SK-N-MC (cell line): ENCODE results near the gene TSEN2.
"Not testable (repeated sequence)": the region's sequence is repeated elsewhere in the genome, so short reads cannot be mapped to it uniquely, and the experiment has no call there.

Experiments used
- DNase-seq: peaks from one replicate; pipeline ENCODE4 v3.0.0-alpha.2; 2011; ENCODE audit warnings: low read depth, low spot score
- H3K27ac ChIP-seq: fragments of 200-600 bp; sonication (generic); 2 replicates; pipeline ENCODE4 v1.5.1; 2016; ENCODE audit warnings: mixed run types
- H3K36me3 ChIP-seq: fragments of 200-600 bp; sonication (generic); 2 replicates; pipeline ENCODE4 v1.6.1; 2017; ENCODE audit warnings: antibody characterized with exemption, low read length, mixed read lengths; ENCODE audit not compliant: insufficient read depth
- H3K4me3 ChIP-seq: fragments of 200-600 bp; sonication (generic); 2 replicates; pipeline ENCODE4 v1.5.1; 2016
- H3K9ac ChIP-seq: fragments of 200-600 bp; sonication (generic); 2 replicates; pipeline ENCODE4 v1.8.0; 2017; ENCODE audit warnings: mixed run types, mixed read lengths; ENCODE audit not compliant: insufficient read length
- H3K9me3 ChIP-seq: fragments of 200-600 bp; sonication (generic); 2 replicates; pipeline ENCODE4 v1.6.1; 2017; ENCODE audit warnings: low read depth, mild to moderate bottlenecking, antibody characterized with exemption, low read length, moderate library complexity, mixed read lengths
- EZH2 ChIP-seq: fragments of 200-600 bp; sonication (generic); IDR thresholded peaks from one replicate; pipeline ENCODE4 v1.6.1; 2017; ENCODE audit warnings: antibody characterized with exemption
- FOXP2 ChIP-seq: optimal IDR thresholded peaks from 2 replicates; pipeline ENCODE3; 2011; ENCODE audit warnings: mild to moderate bottlenecking, moderate library complexity; ENCODE audit not compliant: insufficient read depth; ENCODE audit errors: extremely low read length, control extremely low read depth
- POLR2AphosphoS5 ChIP-seq: IDR thresholded peaks from 2 replicates; pipeline ENCODE4 v1.6.1; 2012; ENCODE audit warnings: mild to moderate bottlenecking, low read depth, low read length, borderline replicate concordance

TSEN2 gene

DNA sequence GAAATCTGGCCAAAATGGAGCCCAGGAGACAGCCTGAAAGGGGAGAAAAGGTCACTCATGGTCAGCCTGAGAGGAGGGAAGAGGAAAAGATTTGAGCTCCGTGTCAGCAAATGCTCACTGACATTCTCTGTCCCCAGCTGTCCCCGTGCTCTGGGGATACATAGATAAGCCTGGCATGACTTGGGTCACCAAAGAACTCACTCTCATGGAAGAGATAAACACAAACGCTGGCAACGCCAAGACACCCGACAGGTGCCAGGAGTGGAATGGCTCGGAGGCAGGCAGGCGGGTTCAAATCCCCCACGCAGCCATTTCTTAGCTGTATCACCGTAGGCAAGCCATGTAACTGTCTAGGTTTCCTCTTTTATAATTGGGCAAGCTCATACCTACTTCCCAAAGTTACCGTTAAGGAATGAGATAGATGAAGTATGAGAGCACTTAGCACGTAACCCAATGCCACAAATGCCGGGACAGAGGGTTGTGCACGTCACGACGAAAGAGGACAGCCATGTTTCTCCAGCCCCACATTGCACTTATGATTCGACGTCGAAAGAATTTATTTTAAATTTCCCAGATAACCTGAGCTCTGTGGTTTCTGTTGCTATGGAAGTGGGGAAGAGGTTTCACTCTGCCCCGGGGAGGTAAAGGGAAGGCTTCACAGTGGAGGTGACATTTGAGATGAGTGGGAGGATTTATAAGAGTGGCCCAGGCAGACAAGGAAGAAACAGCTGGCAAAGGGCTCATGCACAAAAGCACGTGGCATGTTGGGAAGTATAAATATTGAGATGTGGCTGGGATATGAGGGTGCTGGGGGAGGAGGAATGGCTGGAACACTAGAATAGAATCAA, 41.4 kb upstream of the TSEN2 start:
- DNase-seq: no peak
- no peak overlapping the region for H3K27ac ChIP-seq

DNA sequence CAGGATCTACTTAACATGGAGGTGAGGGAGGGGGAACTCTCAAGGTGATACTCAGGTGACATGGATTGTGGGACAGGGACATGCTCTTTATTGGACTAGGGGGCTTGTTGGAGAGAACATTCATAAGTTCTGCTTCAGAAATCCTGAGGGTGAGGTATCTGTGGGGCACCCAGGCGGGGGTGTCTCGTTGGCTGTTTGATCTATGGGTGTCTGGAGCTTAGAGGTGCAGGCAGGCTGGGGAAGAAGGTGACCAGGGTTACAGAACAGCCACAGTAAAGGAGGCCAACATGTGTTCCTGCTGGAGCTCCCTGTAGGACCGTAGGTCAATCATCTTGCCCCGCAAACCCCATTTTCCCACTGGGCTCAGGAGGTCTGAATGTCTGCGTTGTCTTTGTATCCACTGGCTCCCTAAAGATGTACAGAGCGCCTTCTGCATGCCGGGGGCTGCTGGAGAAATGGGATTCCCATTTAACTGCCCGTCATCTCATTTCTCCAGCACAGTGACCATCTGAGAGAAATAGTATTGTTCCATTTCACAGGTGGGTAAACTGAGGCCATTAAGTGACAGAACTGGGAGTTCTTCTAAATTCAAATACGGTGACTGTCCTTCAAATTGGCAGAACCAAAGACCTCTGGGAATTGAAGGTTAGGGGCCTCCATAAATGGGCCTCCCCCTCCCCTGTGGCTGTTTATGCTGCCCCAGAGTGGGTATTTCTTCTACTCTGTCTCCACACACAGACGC, 40.3 kb upstream of the TSEN2 start:
- Histone ChIP-seq H3K27ac (no peak overlapping the region), H3K9ac (no peak overlapping the region), H3K36me3 (no peaks in the 10 kb centered on the region), H3K4me3 (no peak overlapping the region), H3K9me3 (no peaks in the 10 kb centered on the region)
- TF ChIP-seq EZH2 (no peak), POLR2AphosphoS5 (no peak), FOXP2 (no peak)
- DNase-seq: no peak

More for the DNA sequence above, 41.4 kb upstream of the TSEN2 start:
- Histone ChIP-seq H3K9ac (no peak overlapping the region), H3K36me3 (no peaks in the 10 kb centered on the region), H3K9me3 (no peaks in the 10 kb centered on the region), H3K4me3 (no peak overlapping the region)
- TF ChIP-seq POLR2AphosphoS5: no peak
- no peak for TF ChIP-seq FOXP2
- no peak for TF ChIP-seq EZH2

- Histone ChIP-seq H3K9me3 (no peaks in the 10 kb centered on the region), H3K27ac (no peak overlapping the region), H3K9ac (no peak overlapping the region), H3K36me3 (no peaks in the 10 kb centered on the region), H3K4me3 (no peak overlapping the region)
- TF ChIP-seq FOXP2: no peak
- TF ChIP-seq POLR2AphosphoS5: no peak
- TF ChIP-seq EZH2: no peak
- DNase-seq: no peak
Observed at GRCh38 chr3:12444582-12445471, 39.5 kb upstream of the TSEN2 start.

DNA sequence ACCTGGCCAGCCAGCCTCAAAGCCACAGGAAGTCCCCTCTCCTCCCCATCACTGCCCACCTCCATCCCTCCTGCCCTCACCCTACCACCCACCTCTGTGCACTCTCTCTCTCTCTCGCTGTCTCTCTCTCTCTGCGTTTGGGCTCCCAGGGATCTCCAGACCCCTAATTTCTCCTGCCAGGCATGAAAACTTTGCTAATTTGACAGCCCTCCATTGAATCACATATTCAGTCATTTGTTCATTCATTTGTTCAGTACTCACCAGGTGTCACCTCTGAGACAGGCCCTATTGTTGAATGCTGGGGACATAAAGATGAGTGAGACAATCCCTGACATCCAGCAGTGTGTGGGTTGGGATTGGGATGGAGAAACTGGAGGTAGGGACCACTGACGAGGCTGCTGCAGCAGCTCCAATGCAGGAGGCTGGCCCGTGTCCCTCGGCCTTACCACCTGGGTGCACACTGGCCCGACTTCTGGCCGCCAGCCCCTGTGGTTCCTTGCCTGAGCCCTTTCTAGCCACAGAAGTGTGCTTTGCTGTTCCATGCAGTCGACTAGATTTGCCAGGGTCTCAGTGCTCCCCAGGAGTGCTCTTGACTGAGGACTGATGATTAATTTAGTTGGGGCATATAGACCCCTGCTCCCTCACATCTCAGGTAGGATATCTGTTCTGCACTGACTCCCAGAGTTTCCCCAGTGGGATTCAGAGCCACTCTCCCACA, 38.6 kb upstream of the TSEN2 start:
- no peak overlapping the region for H3K4me3 ChIP-seq
- no peaks in the 10 kb centered on the region for H3K9me3 ChIP-seq
- H3K27ac ChIP-seq: no peak overlapping the region
- no peak for DNase-seq
- TF ChIP-seq EZH2 (no peak), POLR2AphosphoS5 (no peak), FOXP2 (no peak)
- H3K36me3 ChIP-seq: no peaks in the 10 kb centered on the region
- no peak overlapping the region for H3K9ac ChIP-seq

DNA sequence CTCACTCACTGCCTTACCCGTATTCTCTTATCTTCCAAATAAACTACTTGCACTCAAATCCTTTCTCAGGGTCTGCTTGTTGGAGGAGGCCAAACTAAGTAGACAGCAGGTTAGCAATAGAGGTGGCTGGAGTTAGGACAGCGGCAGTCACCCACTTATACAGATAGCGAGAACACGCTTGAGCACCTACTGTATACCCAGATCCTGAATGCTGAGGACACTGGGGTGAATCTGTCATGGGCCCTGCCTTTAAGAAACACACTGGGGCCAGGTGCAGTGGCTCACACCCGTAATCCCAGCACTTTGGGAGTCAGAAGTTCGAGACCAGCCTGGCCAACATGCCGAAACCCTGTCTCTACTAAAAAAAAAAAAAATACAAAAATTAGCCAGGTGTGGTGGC, 38.0 kb upstream of the TSEN2 start:
- no peaks in the 10 kb centered on the region for H3K9me3 ChIP-seq
- TF ChIP-seq EZH2 (no peak), FOXP2 (no peak), POLR2AphosphoS5 (no peak)
- H3K36me3 ChIP-seq: no peaks in the 10 kb centered on the region
- H3K27ac ChIP-seq: no peak overlapping the region
- no peak for DNase-seq
- H3K9ac ChIP-seq: no peak overlapping the region
- H3K4me3 ChIP-seq: no peak overlapping the region

DNA sequence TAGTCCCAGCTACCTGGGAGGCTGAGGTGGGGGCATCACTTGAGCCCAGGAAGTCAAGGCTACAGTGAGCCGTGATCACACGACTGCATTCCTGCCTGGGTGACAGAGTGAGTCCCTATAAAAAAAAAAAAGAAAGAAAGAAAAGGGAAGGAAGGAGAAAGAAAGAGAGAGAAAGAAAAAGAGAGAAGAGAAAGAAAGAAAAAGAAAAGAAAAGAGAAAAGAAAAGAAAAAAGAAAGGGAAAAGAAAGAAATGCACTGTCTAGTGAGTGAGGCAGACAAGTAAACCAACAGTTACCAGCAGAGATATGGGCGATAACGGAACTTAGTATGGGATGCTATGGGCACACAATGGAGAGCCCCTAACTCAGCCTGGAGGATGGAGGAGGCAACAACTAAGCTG, 37.2 kb upstream of the TSEN2 start:
- DNase-seq: no peak
- no peaks in the 10 kb centered on the region for H3K36me3 ChIP-seq
- no peaks in the 10 kb centered on the region for H3K9me3 ChIP-seq
- H3K4me3 ChIP-seq: no peak overlapping the region
- no peak for TF ChIP-seq EZH2
- TF ChIP-seq POLR2AphosphoS5: no peak
- TF ChIP-seq FOXP2: no peak
- no peak overlapping the region for H3K9ac ChIP-seq
- no peak overlapping the region for H3K27ac ChIP-seq

GRCh38 chr3:12448404-12449202, 35.7 kb upstream of the TSEN2 start:
- DNase-seq, H3K9me3 ChIP-seq, H3K27ac ChIP-seq, H3K9ac ChIP-seq, H3K4me3 ChIP-seq, H3K36me3 ChIP-seq: not testable (repeated sequence)
